Neuron (in vitro differentiated cells): Measurements from ENCODE around the gene TAF11L2.
"Not testable (repeated sequence)": the region's sequence is repeated elsewhere in the genome, so short reads cannot be mapped to it uniquely, and the experiment has no call there.

Experiments
- H2AFZ ChIP-seq: one replicate; pipeline ENCODE4 v1.6.1; 2013; ENCODE audit warnings: low read depth, mild to moderate bottlenecking, inconsistent platforms, low read length, moderate library complexity
- H3K27me3 ChIP-seq: one replicate; pipeline ENCODE4 v1.6.1; 2013; ENCODE audit warnings: low read length; ENCODE audit not compliant: insufficient read depth
- H3K36me3 ChIP-seq: one replicate; pipeline ENCODE4 v1.6.1; 2013; ENCODE audit warnings: low read length; ENCODE audit not compliant: insufficient read depth
- H3K4me1 ChIP-seq: one replicate; pipeline ENCODE4 v1.6.1; 2013; ENCODE audit warnings: low read length; ENCODE audit not compliant: insufficient read depth
- H3K4me3 ChIP-seq: 2 replicates; pipeline ENCODE4 v1.5.1; 2013; ENCODE audit warnings: mild to moderate bottlenecking, low read length, moderate library complexity
- H3K9me3 ChIP-seq: one replicate; pipeline ENCODE4 v1.6.1; 2013; ENCODE audit warnings: low read length

TAF11L2 gene

GRCh38 chr5:17491257-17491656, 6.8 kb upstream of the TAF11L2 start:
- H3K36me3 ChIP-seq, H3K4me1 ChIP-seq, H2AFZ ChIP-seq, H3K4me3 ChIP-seq, H3K27me3 ChIP-seq, H3K9me3 ChIP-seq: not testable (repeated sequence)

GRCh38 chr5:17492770-17493169, 5.3 kb upstream of the TAF11L2 start:
- H3K9me3 ChIP-seq, result no peaks in the 10 kb centered on the region
- H3K4me3 ChIP-seq, result no peak overlapping the region
- no peaks in the 10 kb centered on the region for H3K4me1 ChIP-seq
- H3K36me3 ChIP-seq, result no peaks in the 10 kb centered on the region
- no peaks in the 10 kb centered on the region for H3K27me3 ChIP-seq
- H2AFZ ChIP-seq, result no peak overlapping the region

GRCh38 chr5:17497446-17497845, 585 bp upstream of the TAF11L2 start:
- Histone ChIP-seq H3K27me3 (no peaks in the 10 kb centered on the region), H3K9me3 (no peaks in the 10 kb centered on the region), H3K4me3 (no peak overlapping the region), H2AFZ (no peak overlapping the region), H3K4me1 (no peaks in the 10 kb centered on the region), H3K36me3 (no peaks in the 10 kb centered on the region)

GRCh38 chr5:17511775-17512325, 13.8 kb downstream of the TAF11L2 start:
- H3K36me3 ChIP-seq, result no peaks in the 10 kb centered on the region
- H3K9me3 ChIP-seq, result no peaks in the 10 kb centered on the region
- no peaks in the 10 kb centered on the region for H3K4me1 ChIP-seq
- no peak overlapping the region for H3K4me3 ChIP-seq
- no peak overlapping the region for H2AFZ ChIP-seq
- H3K27me3 ChIP-seq, result no peaks in the 10 kb centered on the region

GRCh38 chr5:17517526-17517925, 19.5 kb downstream of the TAF11L2 start:
- not testable (repeated sequence) for H3K36me3 ChIP-seq, H3K4me1 ChIP-seq

GRCh38 chr5:17518067-17518466, 20.0 kb downstream of the TAF11L2 start, which contains the start of gene TAF11L3:
Gene TAF11L3 (plus strand): TSS chr5:17518367.
- H3K36me3 ChIP-seq, H3K9me3 ChIP-seq, H2AFZ ChIP-seq, H3K4me3 ChIP-seq, H3K4me1 ChIP-seq, H3K27me3 ChIP-seq: not testable (repeated sequence)

More at GRCh38 chr5:17517526-17517925, 19.5 kb downstream of the TAF11L2 start:
- H2AFZ ChIP-seq, H3K27me3 ChIP-seq, H3K9me3 ChIP-seq, H3K4me3 ChIP-seq: not testable (repeated sequence)

GRCh38 chr5:17519508-17519907, 21.5 kb downstream of the TAF11L2 start:
- not testable (repeated sequence) for H3K27me3 ChIP-seq, H3K4me3 ChIP-seq, H3K36me3 ChIP-seq, H3K4me1 ChIP-seq, H2AFZ ChIP-seq, H3K9me3 ChIP-seq

- not testable (repeated sequence) for H3K36me3 ChIP-seq, H3K9me3 ChIP-seq, H3K27me3 ChIP-seq, H3K4me3 ChIP-seq, H2AFZ ChIP-seq, H3K4me1 ChIP-seq
Measured at GRCh38 chr5:17521501-17521900, 23.5 kb downstream of the TAF11L2 start, which contains the start of gene TAF11L4. Gene TAF11L4 (plus strand): TSS chr5:17521801.

GRCh38 chr5:17524935-17525334, 26.9 kb downstream of the TAF11L2 start, which contains the start of gene TAF11L5:
Gene TAF11L5 (plus strand): TSS chr5:17525235.
- H3K36me3 ChIP-seq, H3K9me3 ChIP-seq, H3K4me1 ChIP-seq, H3K4me3 ChIP-seq, H3K27me3 ChIP-seq, H2AFZ ChIP-seq: not testable (repeated sequence)

- H3K36me3 ChIP-seq, H3K9me3 ChIP-seq, H3K27me3 ChIP-seq, H3K4me3 ChIP-seq, H3K4me1 ChIP-seq, H2AFZ ChIP-seq: not testable (repeated sequence)
Measured at GRCh38 chr5:17526504-17526903, 28.5 kb downstream of the TAF11L2 start.

- H3K4me1 ChIP-seq, H3K4me3 ChIP-seq, H2AFZ ChIP-seq: not testable (repeated sequence)
Measured at GRCh38 chr5:17528369-17528768, 30.3 kb downstream of the TAF11L2 start, which contains the start of gene TAF11L6. Gene TAF11L6 (plus strand): TSS chr5:17528669.

More at GRCh38 chr5:17528369-17528768, 30.3 kb downstream of the TAF11L2 start, which contains the start of gene TAF11L6:
- not testable (repeated sequence) for H3K9me3 ChIP-seq, H3K36me3 ChIP-seq, H3K27me3 ChIP-seq
